ENCODE results near the gene BCAP31.
"Not testable (repeated sequence)": the region's sequence is repeated elsewhere in the genome, so short reads cannot be mapped to it uniquely, and the experiment has no call there.

Gene BCAP31

DNA sequence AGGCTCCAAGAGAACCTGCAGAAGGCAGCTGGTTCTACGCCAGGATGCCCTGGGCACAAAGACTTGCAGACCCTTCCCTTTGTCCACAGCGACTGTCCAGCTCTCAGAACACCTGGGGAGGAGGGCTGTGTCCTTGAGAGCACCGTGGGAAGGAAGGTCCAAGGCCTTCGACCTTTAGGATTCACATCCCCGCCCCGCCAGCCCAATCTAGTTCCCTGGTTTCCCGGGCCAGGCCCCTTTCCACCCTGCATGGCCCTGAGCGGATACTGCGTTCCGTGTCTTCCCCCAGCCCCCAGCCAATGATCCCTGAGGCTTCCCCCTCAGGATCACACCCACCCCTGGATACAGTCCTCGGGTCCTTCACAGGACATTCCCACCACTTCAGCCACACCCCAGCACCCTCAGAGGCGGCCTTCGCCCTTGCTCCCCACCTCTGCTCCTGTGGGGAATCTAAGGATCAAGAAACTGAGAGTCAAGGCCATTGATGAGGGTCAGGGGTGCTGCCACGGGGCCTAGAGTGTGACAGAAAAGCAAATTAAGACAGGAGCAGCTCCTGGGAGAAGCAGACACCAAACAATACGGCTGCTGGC, 9.6 kb upstream of the BCAP31 start:
- no peak for DNase-seq

DNA sequence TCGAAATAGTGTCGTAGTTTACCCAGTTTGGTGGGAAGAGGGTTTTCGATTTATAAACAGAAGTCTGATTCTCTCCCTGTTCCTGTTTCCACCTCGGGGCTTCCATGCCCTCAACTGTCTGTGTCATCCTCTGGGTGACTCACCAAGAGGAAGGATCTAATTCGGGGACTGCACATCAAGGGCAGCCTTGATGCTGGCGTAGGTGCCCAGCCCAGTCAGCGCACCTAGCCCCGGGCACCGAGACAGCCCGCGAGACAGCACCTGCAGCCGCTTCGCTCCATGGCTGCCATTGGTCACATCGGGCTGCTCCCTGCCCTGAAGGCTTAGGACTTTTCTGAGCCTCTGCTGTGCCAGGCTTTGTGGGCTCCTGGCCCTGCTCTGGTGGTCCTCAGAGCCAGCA, 8.2 kb upstream of the BCAP31 start:
- DNase-seq = no peak

DNA sequence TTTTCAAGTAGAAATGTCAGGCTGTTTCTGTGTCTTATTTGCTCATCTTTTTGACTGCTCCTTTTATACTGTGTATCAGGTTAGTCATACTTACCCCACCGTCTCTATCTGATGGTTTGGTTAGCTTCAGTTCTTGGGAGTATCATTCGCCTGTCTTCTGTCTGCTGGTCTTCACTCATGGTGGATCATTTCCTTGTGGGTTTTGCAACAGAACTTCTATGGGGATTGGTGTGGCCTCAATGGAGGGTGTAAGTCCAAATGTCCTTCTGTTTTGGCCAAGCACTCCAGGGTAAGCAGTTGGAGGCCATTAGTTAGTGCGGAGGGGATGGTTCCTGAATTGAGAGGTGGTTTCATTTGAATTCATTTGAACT, 7.6 kb upstream of the BCAP31 start:
- no peak for DNase-seq

DNA sequence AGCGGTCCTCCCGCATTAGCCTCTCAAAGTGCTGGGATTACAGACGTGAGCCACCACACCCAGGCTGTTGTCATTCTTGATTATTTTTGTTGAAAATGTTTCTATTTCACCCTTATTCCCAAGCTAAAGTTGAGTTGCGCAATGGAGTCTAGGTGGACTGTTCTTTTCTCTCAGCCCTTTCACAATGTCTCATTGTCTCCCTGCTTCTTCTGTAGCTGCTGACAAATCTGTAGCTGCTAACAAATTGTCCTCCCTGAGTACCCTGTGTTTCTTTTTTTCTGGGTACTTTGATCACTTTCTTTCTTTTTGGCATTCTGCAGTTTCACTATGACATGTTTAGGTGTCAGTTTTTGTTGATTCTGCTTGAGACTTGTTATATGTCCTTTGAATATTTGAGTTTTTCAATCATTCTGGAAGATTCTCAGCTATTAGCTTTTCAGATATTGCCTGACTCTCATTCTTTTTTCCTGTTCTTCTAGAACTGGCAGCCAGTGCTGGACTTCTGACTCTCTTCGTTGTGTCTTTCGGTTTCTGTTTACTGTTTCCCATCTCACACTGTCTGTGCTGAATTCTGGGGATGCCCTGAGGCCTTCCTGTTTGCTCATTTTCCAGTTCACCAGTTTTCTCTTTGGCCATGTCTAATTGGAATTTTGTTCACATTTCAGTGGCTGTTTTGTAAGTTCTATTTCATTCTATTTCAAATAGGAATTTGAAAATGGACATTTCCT, 7.1 kb upstream of the BCAP31 start:
- no peak for DNase-seq

DNA sequence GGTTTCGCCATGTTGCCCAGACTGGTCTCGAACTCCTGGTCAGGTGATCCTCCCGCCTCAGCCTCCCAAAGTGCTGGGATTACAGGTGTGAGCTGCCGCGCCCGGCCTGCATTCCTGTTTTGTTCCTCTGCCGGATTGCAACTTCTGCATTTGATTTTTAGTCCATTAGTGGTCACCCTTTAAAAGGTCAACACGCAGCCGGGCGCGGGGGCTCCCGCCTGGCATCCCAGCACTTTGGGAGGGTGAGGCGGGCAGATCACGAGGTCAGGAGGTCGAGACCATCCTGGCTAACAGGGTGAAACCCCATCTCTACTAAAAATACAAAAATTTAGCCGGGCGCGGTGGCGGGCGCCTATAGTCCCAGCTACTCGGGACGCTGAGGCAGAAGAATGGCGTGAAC, 5.9 kb upstream of the BCAP31 start:
- DNase-seq = not testable (repeated sequence)

DNA sequence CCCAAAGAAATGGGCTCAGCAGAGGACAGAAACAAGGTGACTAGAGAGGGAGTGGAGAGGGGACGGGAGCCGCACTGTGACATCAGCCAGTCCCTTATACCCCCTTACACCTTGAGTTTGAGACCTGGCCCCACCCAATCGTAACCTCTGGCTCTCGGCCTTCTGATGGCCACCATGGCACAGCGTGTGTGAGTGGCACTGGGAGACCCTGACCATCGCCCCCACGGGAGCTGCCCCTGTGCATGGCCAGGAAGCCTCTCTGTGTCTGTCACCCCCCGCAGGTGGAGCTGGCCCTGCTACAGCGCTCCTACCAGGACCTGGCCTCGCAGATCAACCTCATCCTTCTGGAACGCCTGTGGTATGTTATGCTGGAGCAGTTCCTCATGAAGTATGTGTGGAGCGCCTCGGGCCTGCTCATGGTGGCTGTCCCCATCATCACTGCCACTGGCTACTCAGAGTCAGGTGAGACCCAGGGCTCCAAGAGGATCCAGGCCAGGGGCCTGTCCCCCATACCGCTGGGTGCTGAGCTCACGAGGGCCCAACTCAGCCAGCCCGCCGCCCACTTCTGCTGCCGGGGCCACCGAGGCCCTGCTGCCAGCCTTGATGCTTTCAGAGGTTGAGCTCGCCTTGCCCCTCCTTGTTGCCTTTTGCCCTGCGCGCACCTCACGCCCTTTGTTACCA, 4.9 kb upstream of the BCAP31 start:
- DNase-seq = no peak

DNA sequence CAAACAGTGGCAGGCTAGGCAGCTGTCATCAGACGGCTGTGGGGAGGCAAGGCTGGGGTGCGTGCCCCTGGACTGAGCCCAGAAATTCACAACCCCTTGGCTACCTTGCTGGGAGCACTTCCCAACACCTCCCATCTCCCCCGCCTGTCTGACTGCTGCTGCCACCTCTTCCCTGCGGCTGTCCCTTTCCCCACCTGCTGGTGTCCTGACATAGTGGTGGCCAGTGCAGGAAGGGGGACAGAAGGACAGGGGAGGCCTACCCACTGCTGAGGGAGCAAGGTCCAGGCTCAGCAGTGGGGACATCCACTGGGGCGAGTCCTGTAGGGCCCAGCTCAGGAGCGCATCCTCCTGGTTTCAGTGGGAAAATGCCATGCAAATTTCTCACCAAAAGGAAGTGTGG, 3.9 kb upstream of the BCAP31 start:
- no peak for DNase-seq

DNA sequence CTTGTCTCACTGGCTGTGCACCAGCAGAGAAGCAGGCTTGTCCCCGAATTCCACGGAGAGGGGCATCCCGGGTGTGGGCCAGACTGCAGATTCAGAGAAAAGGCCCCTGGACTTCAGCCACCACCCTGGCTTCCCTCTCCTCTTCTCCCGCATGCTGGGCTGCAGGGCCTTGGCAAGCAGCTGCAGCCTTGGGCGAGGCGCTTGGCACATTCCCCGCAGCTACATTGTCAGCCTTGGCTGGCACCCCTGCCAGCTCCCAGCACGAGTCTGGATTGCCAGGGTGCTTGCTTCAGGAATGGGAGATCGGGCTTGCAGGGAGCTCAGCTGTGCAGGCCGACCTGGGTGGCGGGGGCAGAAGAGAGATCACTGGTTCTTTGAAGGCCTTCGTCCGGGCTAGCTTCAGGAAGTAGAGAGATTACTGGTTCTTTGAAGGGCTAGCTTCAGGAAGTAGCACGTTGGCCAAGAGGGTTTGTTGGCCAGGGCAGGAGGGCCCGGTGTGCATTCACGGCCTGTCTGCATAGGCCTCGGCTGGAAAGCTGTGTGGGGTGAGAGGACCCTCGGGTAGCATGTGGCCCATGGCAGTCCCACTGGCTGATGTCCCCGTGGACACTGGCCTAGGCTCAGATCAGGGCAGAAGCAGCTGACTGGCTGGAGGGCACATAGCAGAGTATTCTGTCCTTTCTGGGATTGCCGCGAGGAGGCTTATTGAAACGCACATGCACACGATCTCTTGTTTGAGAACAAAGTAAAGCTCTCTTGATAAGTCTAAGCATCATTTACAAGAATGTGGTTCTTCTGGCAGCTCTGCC, 3.1 kb upstream of the BCAP31 start:
- no peak for DNase-seq

DNA sequence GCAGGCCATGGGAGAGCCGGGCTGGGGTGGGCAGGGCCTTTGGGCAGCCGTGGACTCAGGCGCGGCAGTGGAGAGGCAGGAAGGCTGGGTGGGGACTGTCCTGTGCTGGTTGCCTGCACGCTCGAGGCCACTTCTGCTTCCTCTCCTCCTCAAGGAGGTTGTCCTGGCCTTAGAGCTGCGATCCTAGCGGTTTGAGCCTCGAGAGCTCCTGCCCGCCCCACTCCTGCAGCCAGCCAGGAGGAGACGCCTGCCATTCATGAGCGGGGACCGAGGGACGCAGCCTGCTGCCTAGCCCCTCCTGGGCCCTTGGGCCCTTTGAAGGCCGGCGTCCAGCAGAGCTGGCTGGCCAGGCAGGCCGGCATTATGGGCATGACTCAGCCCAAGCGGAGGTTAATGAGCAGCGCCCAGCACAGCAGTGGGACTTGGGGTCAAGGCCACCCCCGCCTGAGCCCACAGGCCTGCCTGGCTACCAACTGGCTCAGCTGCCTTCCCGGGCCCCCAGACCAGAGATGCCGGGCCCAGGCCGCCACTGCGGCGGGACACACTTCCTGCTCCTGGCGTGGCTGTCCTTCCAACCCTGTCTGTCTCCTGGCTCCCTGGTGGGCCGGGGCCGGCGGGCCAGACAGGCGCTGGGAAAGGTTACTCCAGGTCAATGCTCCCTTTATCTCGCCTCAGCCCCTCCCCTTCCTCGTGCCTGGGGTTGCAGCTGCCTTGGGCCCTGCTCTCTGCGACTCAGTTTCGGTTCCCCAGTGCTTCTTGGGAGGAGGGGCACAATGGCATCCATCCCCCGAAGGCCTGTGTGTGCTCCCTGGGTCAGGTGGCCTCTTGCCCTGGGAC, 2.3 kb upstream of the BCAP31 start:
- DNase-seq = peak in 4 of 6 experiments; percentile 21 to 60 (median 38)

DNA sequence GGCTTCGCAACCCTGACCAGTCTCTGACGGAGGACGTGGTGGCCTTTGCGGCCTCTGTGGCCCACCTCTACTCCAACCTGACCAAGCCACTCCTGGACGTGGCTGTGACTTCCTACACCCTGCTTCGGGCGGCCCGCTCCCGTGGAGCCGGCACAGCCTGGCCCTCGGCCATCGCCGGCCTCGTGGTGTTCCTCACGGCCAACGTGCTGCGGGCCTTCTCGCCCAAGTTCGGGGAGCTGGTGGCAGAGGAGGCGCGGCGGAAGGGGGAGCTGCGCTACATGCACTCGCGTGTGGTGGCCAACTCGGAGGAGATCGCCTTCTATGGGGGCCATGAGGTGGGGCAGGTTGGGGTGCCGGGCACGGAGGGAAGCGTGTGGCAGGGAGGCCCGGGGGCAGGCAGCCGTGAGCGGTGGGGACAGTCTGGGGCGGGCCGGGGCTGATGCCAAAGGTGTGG, 1.7 kb upstream of the BCAP31 start:
- DNase-seq = peak in 1 of 6 experiments; percentile 13

DNA sequence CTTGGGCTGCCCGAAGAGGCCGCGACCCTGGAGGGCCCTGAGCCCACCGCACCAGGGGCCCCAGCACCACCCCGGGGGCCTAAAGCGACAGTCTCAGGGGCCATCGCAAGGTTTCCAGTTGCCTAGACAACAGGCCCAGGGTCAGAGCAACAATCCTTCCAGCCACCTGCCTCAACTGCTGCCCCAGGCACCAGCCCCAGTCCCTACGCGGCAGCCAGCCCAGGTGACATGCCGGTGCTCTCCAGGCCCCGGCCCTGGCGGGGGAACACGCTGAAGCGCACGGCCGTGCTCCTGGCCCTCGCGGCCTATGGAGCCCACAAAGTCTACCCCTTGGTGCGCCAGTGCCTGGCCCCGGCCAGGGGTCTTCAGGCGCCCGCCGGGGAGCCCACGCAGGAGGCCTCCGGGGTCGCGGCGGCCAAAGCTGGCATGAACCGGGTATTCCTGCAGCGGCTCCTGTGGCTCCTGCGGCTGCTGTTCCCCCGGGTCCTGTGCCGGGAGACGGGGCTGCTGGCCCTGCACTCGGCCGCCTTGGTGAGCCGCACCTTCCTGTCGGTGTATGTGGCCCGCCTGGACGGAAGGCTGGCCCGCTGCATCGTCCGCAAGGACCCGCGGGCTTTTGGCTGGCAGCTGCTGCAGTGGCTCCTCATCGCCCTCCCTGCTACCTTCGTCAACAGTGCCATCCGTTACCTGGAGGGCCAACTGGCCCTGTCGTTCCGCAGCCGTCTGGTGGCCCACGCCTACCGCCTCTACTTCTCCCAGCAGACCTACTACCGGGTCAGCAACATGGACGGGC, 1.0 kb upstream of the BCAP31 start:
- DNase-seq = peak in 1 of 6 experiments; percentile 42

DNA sequence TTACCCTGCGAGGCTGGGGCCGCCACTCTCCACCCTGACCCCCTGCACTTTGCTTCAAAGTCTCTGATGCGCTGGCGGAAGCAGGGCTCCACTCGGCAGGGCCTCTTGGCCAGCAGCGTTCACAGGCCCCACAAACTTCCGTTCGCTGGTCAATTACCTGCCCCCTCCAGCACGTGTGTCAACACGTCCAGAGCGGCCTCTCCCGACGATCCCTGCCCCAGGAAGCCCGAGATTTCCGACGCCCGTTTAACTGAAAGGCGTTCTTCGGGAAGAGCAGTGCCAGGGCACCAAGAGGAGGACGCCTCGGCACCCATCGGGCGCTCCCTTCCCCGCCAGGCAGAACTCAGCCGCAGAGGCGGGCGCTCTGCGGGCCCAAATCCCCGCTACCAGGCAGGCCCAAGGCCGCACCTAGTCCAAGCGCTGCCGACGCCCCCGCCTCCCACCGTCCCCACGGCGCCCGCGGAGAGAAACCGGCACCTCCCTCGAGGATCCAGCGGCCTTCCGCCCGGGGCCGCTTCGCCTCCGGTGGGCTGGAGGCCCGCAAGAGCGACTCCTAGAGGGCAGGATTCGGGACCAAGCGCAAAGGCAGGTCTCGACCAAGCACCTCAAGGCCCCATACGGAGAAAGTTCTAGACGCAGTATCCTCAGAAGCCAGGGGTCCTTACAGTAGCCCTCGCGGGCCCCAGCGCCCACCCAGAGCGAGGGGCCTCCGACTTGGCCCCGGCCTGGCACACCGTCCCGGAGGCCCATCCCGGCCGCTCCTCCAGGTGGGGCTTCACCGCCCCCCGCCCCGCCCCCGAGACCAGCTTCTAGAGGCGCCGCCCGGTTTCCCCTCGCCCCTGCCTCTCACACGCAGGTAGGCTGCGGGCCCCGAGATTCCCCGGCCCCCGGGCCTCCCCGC, 586 bp downstream of the BCAP31 start:
- DNase-seq = peak; percentile 33 to 89 (median 78)

DNA sequence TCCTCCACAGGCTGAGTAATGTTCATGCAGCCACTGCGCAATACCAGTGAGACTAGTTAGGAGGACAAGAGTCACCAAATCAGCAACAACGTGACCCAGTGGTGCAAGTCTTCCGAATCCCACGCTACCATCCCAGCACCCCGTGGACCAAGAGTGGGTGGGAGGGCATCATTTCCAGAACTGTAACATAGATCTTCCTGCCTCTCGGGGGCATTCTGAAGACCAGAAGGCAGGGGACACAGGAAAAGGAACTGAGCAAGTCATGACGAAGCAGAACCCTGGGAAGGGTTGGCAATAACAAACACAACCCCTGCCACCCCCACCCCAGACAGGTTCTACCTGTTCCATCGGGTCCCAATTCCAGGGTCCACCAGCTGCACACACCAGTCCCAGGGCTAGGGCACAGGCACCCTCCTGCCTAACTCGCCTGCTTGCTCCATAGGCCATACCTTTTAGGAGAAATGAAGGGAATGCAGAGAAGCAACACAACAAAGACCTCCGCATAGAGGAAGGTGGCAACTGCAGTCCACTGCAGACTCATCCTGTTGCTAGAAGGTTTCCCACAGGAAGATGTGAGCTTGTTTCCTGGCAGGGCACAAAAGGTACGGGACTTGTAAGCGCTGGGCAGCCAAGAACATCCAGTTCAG, 1.4 kb downstream of the BCAP31 start:
- DNase-seq = no peak

DNA sequence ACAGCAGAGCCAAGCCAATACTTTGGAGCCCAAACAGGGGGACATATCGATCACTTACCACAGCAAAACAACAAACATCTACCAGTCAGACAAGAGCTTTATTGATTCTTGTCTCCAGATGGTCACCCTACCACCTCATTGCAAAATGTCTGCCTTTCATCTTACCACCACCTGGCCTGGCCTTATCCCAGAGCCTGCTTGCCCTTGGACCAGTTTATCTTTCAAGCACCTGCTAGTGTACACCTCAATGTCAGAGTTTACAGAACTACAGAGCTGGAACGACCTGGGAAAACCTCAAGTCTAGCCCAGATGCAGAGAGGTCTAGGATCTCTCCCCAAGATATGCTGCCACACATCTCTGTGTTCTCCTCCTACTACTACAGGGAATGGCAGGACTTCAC, 4.5 kb downstream of the BCAP31 start:
- DNase-seq = no peak

DNA sequence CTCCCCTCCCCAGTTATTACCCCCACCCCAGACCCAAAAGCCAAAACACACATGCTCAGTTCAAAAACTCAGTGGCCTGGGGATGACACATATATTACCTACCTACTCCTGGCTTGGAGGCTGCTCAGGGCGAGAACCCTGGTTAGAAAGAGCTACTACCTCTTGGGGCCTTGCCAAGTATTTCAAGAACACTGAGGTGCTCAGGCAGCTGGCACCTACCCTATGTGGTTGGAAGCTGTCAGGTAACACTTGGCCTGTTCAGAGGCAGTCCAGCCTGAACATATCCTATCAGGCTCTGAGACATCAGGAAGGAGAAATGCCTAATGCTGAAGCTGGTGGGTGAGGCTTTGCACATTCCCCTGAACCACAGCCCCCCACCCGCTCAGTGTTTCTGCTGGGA, 4.9 kb downstream of the BCAP31 start:
- DNase-seq = no peak

DNA sequence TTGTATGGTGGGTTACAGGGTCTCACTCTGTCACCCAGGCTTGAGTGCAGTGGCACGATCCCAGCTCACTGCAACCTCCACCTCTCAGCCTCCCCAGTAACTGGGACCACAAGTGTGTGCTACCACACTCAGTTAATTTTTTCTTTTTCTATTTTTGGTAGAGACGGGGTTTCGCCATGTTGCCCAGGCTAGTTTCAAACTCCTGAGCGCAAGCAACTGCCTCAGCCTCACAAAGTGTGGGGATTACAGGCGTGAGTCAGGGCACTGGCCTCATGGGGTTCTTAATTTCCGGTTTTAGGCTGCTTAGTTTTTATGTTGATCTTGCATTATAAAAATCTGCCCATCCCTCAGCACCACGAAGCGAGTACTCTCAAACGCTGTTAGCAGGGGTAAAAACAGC, 6.7 kb downstream of the BCAP31 start:
- DNase-seq = no peak

DNA sequence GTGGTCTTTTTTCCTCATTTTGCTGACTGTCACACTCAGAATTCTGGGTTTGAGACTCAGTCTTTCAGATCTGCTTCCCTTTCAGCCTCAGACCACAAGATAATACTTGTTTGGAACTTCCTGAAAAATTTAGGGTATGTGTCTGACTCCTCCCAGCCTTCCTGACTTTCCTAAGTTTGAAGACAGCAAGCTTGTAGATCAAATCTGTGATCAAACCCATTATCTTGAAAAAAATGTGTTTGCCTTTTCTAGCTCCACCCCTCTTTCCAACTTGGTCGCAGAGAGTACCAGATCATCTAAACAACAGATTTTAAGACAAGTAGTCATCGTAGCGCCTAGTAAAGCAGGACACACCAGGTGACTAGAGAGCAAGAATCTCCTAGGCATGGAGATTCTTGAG, 9.9 kb downstream of the BCAP31 start:
- no peak for DNase-seq

DNA sequence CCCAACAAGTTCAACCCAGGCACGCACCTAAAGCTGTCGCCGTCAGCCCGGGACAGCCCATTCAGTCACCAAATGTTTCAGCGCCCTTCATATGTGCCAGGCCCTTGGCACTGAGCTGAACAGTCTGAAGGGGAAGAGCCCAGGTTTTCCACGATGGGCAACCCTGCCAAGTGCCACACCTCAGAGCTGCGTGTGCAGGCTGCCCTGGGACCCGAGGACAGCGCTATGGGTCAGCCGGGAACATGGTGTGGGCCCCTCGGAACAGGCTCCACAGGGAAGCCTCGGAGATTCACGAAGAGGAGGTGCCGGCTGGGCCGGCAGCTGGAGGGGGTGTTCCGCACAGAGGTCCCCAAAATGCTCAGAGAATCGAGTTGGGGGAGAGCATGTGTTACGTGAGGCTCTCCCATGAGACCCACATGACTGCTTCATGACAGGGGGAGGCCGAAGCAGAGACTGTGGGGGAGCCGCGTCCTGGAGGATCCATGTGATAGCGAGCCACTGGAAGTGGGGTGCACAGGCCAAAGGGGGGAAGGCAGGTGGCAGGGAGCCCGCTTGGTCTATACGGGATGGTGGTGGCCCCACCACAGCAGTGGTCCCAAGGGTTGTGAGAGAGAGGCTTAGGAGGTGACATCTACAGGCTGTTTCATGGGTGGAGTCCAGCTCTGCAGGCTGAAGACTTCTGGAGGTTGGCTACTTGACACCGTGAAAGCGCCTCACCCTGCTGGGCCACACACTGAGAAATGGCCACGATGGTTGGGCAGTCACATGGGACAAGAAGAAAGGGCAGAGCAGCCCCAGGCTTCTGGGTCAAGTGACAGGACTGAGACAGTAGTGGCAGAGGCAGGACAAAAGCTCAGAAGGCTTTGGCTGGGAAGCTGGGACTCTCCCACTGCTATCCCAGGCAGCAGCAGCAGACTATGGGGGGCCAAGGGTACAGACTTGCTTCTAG, 14.2 kb downstream of the BCAP31 start:
- DNase-seq = no peak

DNA sequence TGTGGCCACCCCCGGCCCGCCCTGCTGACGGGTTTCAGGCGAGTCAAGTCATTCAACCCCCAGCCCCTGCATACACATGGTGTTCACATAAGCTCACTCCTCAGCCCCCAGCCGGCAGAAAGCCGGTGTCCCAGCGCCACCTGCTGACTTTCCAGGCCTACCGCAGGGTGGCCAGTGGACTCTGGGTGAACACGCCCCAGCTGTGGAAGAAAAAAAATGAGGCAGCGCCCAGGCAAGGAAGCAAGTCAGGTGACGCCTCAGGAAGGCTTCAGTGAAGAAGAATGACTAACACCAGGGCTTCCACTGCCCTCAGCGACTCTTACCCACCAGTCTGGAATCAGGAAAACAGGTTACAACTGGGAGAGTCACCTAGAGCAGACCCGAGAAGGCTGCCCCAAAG, 15.8 kb downstream of the BCAP31 start:
- DNase-seq = peak in 4 of 6 experiments; percentile 20 to 27 (median 24)
